Thoracic aorta (tissue), 2 donors: ENCODE results near the gene IGFL2. TPM values are rescaled to one million over a fixed set of nuclear protein-coding genes. Genes with fewer than 3 reads are reported as not detected.

Experiments
- ATAC-seq: fragments of 150-250 bp; one replicate; pipeline ENCODE4 v1.8.0; 2017; ENCODE audit warnings: low read depth; ENCODE audit not compliant: insufficient number of reproducible peaks, low FRiP score
- DNase-seq: peaks from one replicate; pipeline ENCODE4 v3.0.0-alpha.2; 2020; ENCODE audit warnings: low spot score
- H3K27ac ChIP-seq, 2 donors: fragments of 200-600 bp; sonication (generic); 1 replicate in 1 of 2; 2 replicates in 1 of 2; pipeline ENCODE4 v1.5.1; 2016; ENCODE audit warnings: mild to moderate bottlenecking in 2 of 2, moderate library complexity in 2 of 2
- H3K27me3 ChIP-seq: fragments of 200-600 bp; sonication (generic); replicated peaks from 2 replicates; pipeline ENCODE4 v1.6.0; 2016; ENCODE audit warnings: mild to moderate bottlenecking; ENCODE audit not compliant: insufficient read depth
- H3K36me3 ChIP-seq: fragments of 200-600 bp; sonication (generic); one replicate; pipeline ENCODE4 v1.5.1; 2016
- H3K4me1 ChIP-seq, 2 donors: fragments of 200-600 bp; sonication (generic); 1 replicate in 1 of 2; 2 replicates in 1 of 2; pipeline versions ENCODE4 v1.5.1 to v1.6.0; 2016; ENCODE audit warnings: low read depth in 2 of 2, mild to moderate bottlenecking in 1 of 2; ENCODE audit not compliant: control insufficient read depth in 1 of 2
- H3K4me3 ChIP-seq: fragments of 200-600 bp; sonication (generic); 2 replicates; pipeline ENCODE4 v1.5.1; 2016; ENCODE audit warnings: mild to moderate bottlenecking
- H3K9me3 ChIP-seq: fragments of 200-600 bp; sonication (generic); 2 replicates; pipeline ENCODE4 v1.5.1; 2016
- total RNA-seq, 2 donors: library from RNA; depleted of rRNA; stranded (reverse); fragments of >200 nt; gene quantifications; one replicate each; pipeline versions ENCODE4 v1.1.0 to v1.2.3, GENCODE V29; 2016
- TF ChIP-seq, protein P1 (sequence below): fragments of 200-600 bp; sonication (generic); IDR thresholded peaks from one replicate; pipeline ENCODE4 v1.5.1; 2019; ENCODE audit warnings: antibody characterized with exemption

IGFL2 gene
- total RNA-seq, 2 donors from 2014 or later: 0.54 to 0.85 TPM

GRCh38 chr19:46209051-46209450, 61.0 kb downstream of the IGFL2 start:
- Histone ChIP-seq H3K4me3 (no peak overlapping the region), H3K9me3 (no peaks in the 10 kb centered on the region), H3K36me3 (no peaks in the 10 kb centered on the region), H3K27ac (no peak overlapping the region), H3K4me1 (peaks cover 0 to 19% of the 10 kb centered on the region in 2 donors), H3K27me3 (no peaks in the 10 kb centered on the region)
- TF ChIP-seq, protein P1, sequence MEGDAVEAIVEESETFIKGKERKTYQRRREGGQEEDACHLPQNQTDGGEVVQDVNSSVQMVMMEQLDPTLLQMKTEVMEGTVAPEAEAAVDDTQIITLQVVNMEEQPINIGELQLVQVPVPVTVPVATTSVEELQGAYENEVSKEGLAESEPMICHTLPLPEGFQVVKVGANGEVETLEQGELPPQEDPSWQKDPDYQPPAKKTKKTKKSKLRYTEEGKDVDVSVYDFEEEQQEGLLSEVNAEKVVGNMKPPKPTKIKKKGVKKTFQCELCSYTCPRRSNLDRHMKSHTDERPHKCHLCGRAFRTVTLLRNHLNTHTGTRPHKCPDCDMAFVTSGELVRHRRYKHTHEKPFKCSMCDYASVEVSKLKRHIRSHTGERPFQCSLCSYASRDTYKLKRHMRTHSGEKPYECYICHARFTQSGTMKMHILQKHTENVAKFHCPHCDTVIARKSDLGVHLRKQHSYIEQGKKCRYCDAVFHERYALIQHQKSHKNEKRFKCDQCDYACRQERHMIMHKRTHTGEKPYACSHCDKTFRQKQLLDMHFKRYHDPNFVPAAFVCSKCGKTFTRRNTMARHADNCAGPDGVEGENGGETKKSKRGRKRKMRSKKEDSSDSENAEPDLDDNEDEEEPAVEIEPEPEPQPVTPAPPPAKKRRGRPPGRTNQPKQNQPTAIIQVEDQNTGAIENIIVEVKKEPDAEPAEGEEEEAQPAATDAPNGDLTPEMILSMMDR: no peak
- DNase-seq (no peak), ATAC-seq (no peak)

- no peak overlapping the region for H3K4me3 ChIP-seq
- DNase-seq (no peak), ATAC-seq (no peak)
- peaks cover 0 to 19% of the 10 kb centered on the region in 2 donors for H3K4me1 ChIP-seq
- H3K36me3 ChIP-seq: no peaks in the 10 kb centered on the region
- H3K27ac ChIP-seq: no peak overlapping the region
- no peaks in the 10 kb centered on the region for H3K9me3 ChIP-seq
- H3K27me3 ChIP-seq: no peaks in the 10 kb centered on the region
- TF ChIP-seq, protein P1: no peak
Measured at GRCh38 chr19:46209472-46209871, 61.4 kb downstream of the IGFL2 start.

DNA sequence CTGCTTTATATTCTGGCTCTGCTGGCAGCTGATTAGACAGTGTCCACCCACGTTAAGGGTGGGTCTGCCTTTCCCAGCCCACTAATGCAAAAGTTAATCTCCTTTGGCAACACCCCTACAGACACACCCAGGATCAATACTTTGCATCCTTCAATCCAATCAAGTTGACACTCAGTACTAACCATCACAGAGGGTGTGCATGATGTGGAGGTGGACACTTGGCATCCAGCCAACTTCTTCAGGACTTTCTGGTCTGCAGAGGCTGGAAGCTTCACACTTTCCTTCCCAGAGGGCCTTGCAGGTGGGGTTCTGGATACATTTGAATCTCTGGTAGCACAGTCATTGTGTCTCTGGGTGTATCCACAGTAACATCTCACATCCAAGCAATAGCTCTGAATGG, 62.6 kb downstream of the IGFL2 start:
- H3K4me3 ChIP-seq: no peak overlapping the region
- no peaks in the 10 kb centered on the region for H3K27me3 ChIP-seq
- H3K27ac ChIP-seq: no peak overlapping the region
- TF ChIP-seq, protein P1: no peak
- H3K9me3 ChIP-seq: no peaks in the 10 kb centered on the region
- DNase-seq (no peak), ATAC-seq (no peak)
- H3K4me1 ChIP-seq: peaks cover 0 to 19% of the 10 kb centered on the region in 2 donors
- H3K36me3 ChIP-seq: no peaks in the 10 kb centered on the region

Other genes with a start within 250 kb of the IGFL2 start
- 1 to 10 TPM; 6.1 to 8.8 TPM for gene MYPOP, start 245.6 kb upstream of the IGFL2 start, total RNA-seq
- gene NANOS2, start 233.5 kb upstream of the IGFL2 start, total RNA-seq: not detected
- gene NOVA2, start 174.4 kb upstream of the IGFL2 start, total RNA-seq: 1 to 10 TPM; 2.6 to 6.4 TPM
- 10 to 100 TPM; 14.7 to 16.9 TPM for gene CCDC61, start 152.8 kb upstream of the IGFL2 start, total RNA-seq
- gene PGLYRP1, start 125.2 kb upstream of the IGFL2 start, total RNA-seq: not detected
- gene IGFL4, start 107.2 kb upstream of the IGFL2 start, total RNA-seq: not detected
- not detected for gene IGFL3, start 23.6 kb upstream of the IGFL2 start, total RNA-seq
- gene IGFL1, start 81.5 kb downstream of the IGFL2 start, total RNA-seq: not detected
- 100 to 1,000 TPM in 1 of 2 donors, 10 to 100 TPM in 1; 85.6 to 189 TPM for gene HIF3A, start 148.8 kb downstream of the IGFL2 start, total RNA-seq
- 100 to 1,000 TPM in 1 of 2 donors, 10 to 100 TPM in 1; 60.6 to 107 TPM for gene PPP5C, start 198.8 kb downstream of the IGFL2 start, total RNA-seq